Measurements from ENCODE around the gene C5orf24.

The C5orf24 gene

DNA sequence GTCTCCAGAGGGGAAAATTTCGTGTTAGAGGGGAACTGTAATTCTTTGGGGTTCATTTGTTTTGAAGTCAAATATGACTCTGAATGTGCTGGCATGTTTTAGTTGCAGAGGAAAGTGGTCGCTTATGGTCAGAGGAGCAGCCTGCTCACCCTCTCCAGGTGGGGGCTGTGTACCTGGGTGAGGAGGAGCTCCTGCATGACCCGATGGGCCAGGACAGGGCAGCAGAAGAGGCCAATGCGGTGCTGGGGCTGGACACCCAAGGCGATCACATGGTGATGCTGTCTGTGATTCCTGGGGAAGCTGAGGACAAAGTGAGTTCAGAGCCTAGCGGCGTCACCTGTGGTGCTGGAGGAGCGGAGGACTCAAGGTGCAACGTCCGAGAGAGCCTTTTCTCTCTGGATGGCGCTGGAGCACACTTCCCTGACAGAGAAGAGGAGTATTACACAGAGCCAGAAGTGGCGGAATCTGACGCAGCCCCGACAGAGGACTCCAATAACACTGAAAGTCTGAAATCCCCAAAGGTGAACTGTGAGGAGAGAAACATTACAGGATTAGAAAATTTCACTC, 41.9 kb downstream of the C5orf24 start:
- H3K27me3 ChIP-seq (replicated peaks; ENCODE audit: insufficient read depth, low read length), result no peaks in the 10 kb centered on the region
- no peaks in the 10 kb centered on the region for H3K4me1 ChIP-seq (ENCODE audit: low read length)
- H4K20me1 ChIP-seq (ENCODE audit: insufficient read depth, low read length), result 0 out of 2 replicates have a peak, but pooled peaks cover 4% of the 10 kb centered on the region
- H3K27ac ChIP-seq (ENCODE audit: low read length), result no peak overlapping the region
- H3K79me2 ChIP-seq (ENCODE audit: low read length), result peaks cover 53% of the 10 kb centered on the region
- H3K9me3 ChIP-seq (replicated peaks; ENCODE audit: insufficient read depth, low read length), result no peaks in the 10 kb centered on the region
- H3K9me2 ChIP-seq (replicated peaks; ENCODE audit: insufficient read depth, low read length), result no peaks in the 10 kb centered on the region
- no peaks in the 10 kb centered on the region for H3K36me3 ChIP-seq (replicated peaks; ENCODE audit: insufficient read depth, low read length)
- DNase-seq, result no peak
- H3K9ac ChIP-seq (ENCODE audit: low read length), result no peak overlapping the region
- no peak overlapping the region for H3K4me3 ChIP-seq (ENCODE audit: low read length)
- TF ChIP-seq EZH2 (optimal IDR thresholded peaks at IDR 0.05; ENCODE audit: low read depth, low read length), result no peak
- TF ChIP-seq, protein P1, sequence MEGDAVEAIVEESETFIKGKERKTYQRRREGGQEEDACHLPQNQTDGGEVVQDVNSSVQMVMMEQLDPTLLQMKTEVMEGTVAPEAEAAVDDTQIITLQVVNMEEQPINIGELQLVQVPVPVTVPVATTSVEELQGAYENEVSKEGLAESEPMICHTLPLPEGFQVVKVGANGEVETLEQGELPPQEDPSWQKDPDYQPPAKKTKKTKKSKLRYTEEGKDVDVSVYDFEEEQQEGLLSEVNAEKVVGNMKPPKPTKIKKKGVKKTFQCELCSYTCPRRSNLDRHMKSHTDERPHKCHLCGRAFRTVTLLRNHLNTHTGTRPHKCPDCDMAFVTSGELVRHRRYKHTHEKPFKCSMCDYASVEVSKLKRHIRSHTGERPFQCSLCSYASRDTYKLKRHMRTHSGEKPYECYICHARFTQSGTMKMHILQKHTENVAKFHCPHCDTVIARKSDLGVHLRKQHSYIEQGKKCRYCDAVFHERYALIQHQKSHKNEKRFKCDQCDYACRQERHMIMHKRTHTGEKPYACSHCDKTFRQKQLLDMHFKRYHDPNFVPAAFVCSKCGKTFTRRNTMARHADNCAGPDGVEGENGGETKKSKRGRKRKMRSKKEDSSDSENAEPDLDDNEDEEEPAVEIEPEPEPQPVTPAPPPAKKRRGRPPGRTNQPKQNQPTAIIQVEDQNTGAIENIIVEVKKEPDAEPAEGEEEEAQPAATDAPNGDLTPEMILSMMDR (IDR thresholded peaks at IDR 0.05; ENCODE audit: low read length), result no peak
- TF ChIP-seq EZH2phosphoT487 (IDR thresholded peaks at IDR 0.05; ENCODE audit: low read length), result no peak
- no peaks in the 10 kb centered on the region for H3F3A ChIP-seq (ENCODE audit: insufficient read depth, low read length)
- no peak overlapping the region for H2AFZ ChIP-seq (ENCODE audit: low read length)
- H3K4me2 ChIP-seq (ENCODE audit: low read depth, low read length), result no peak overlapping the region

DNA sequence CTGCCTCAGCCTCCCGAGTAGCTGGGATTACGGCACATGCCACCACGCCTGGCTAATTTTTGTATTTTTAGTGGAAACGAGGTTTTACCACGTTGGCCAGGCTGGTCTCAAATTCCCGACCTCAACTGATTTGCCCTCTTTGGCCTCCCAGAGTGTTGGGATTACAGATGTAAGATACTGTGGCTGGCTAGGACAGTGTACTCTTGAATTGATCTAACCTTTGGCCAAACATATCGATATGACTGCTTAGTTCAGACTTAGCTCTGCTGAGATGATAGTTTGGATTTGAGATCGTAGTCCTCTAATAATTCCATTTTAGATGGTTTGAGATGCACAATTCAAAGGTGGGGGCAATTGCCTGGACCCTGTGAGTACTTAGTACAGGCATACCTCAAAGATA, 43.6 kb downstream of the C5orf24 start:
- no peaks in the 10 kb centered on the region for H3K36me3 ChIP-seq (replicated peaks; ENCODE audit: insufficient read depth, low read length)
- no peak for DNase-seq

DNA sequence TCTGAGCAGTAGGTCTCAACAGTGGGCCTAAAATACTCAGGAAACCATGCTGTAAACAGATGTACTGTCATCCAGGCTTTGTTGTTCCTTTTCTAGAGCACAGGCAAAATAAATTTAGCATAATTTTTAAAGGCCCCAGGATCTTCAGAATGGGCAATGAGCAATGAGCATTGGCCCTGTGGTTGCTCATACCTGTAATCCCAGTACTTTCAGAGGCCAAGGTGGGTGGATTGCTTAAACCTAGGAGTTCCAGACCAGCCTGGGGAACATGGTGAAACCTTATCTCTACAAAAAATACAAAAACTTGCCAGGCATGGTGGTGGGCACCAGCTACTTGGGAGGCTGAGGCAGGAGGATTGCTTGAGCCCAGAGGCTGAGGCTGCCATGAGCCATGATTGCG, 45.7 kb downstream of the C5orf24 start:
- H3F3A ChIP-seq (ENCODE audit: insufficient read depth, low read length), result no peaks in the 10 kb centered on the region
- H3K27ac ChIP-seq (ENCODE audit: low read length), result no peak overlapping the region
- no peak overlapping the region for H3K4me2 ChIP-seq (ENCODE audit: low read depth, low read length)
- no peaks in the 10 kb centered on the region for H3K9me3 ChIP-seq (replicated peaks; ENCODE audit: insufficient read depth, low read length)
- no peak overlapping the region for H3K9ac ChIP-seq (ENCODE audit: low read length)
- H3K4me3 ChIP-seq (ENCODE audit: low read length), result no peak overlapping the region
- H3K9me2 ChIP-seq (replicated peaks; ENCODE audit: insufficient read depth, low read length), result no peaks in the 10 kb centered on the region
- no peaks in the 10 kb centered on the region; the same call in 1 of the 2 replicates for H3K36me3 ChIP-seq (replicated peaks; ENCODE audit: insufficient read depth, low read length)
- H3K4me1 ChIP-seq (ENCODE audit: low read length), result no peaks in the 10 kb centered on the region
- no peak for DNase-seq
- no peak overlapping the region for H2AFZ ChIP-seq (ENCODE audit: low read length)
- H3K27me3 ChIP-seq (replicated peaks; ENCODE audit: insufficient read depth, low read length), result no peaks in the 10 kb centered on the region
- H4K20me1 ChIP-seq (ENCODE audit: insufficient read depth, low read length), result 0 out of 2 replicates have a peak, but pooled peaks cover 3% of the 10 kb centered on the region
- TF ChIP-seq EZH2phosphoT487 (IDR thresholded peaks at IDR 0.05; ENCODE audit: low read length) (no peak), EZH2 (optimal IDR thresholded peaks at IDR 0.05; ENCODE audit: low read depth, low read length) (no peak)
- TF ChIP-seq, protein P1 (IDR thresholded peaks at IDR 0.05; ENCODE audit: low read length), result no peak
- H3K79me2 ChIP-seq (ENCODE audit: low read length), result peaks cover 25% of the 10 kb centered on the region

More for the DNA sequence above, 43.6 kb downstream of the C5orf24 start:
- H3K4me2 ChIP-seq (ENCODE audit: low read depth, low read length), result no peak overlapping the region
- peaks cover 46% of the 10 kb centered on the region for H3K79me2 ChIP-seq (ENCODE audit: low read length)
- no peaks in the 10 kb centered on the region for H3K27me3 ChIP-seq (replicated peaks; ENCODE audit: insufficient read depth, low read length)
- no peak overlapping the region for H3K4me3 ChIP-seq (ENCODE audit: low read length)
- H3K27ac ChIP-seq (ENCODE audit: low read length), result no peak overlapping the region
- H3K9ac ChIP-seq (ENCODE audit: low read length), result no peak overlapping the region
- no peaks in the 10 kb centered on the region for H3F3A ChIP-seq (ENCODE audit: insufficient read depth, low read length)
- no peaks in the 10 kb centered on the region for H3K9me3 ChIP-seq (replicated peaks; ENCODE audit: insufficient read depth, low read length)
- H2AFZ ChIP-seq (ENCODE audit: low read length), result no peak overlapping the region
- TF ChIP-seq, protein P1 (IDR thresholded peaks at IDR 0.05; ENCODE audit: low read length), result no peak
- H3K9me2 ChIP-seq (replicated peaks; ENCODE audit: insufficient read depth, low read length), result no peaks in the 10 kb centered on the region
- H4K20me1 ChIP-seq (ENCODE audit: insufficient read depth, low read length), result 0 out of 2 replicates have a peak, but pooled peaks cover 4% of the 10 kb centered on the region
- H3K4me1 ChIP-seq (ENCODE audit: low read length), result no peaks in the 10 kb centered on the region
